HG03520 (cell line): ENCODE measurements around the gene GATA3.

Experiments used
- ATAC-seq: cut with Tn5 transposase; IDR thresholded peaks from one replicate; pipeline ENCODE4 v1.9.1; 2021; ENCODE audit warnings: mild to moderate bottlenecking, moderate library complexity; ENCODE audit not compliant: unreplicated experiment

Gene GATA3

GRCh38 chr10:8092428-8092827 lies 37.9 kb downstream of the GATA3 start:
- ATAC-seq = no peak

GRCh38 chr10:8095959-8096358 lies 41.5 kb downstream of the GATA3 start:
- ATAC-seq = no peak

GRCh38 chr10:8096931-8097330 lies 42.4 kb downstream of the GATA3 start:
- no peak for ATAC-seq

GRCh38 chr10:8100366-8100765 lies 45.9 kb downstream of the GATA3 start:
- no peak for ATAC-seq

- ATAC-seq = peak; percentile 82
Observed at GRCh38 chr10:8102708-8103401, 48.4 kb downstream of the GATA3 start.

- ATAC-seq = no peak
Observed at GRCh38 chr10:8103543-8103942, 49.1 kb downstream of the GATA3 start.

- no peak for ATAC-seq
Observed at GRCh38 chr10:8104005-8104404, 49.5 kb downstream of the GATA3 start.

- ATAC-seq = no peak
Observed at GRCh38 chr10:8104721-8105120, 50.2 kb downstream of the GATA3 start.

GRCh38 chr10:8105932-8106331 lies 51.4 kb downstream of the GATA3 start:
- no peak for ATAC-seq

- ATAC-seq = no peak
Observed at GRCh38 chr10:8112230-8112905, 57.9 kb downstream of the GATA3 start.

- ATAC-seq = no peak
Observed at GRCh38 chr10:8112942-8113442, 58.5 kb downstream of the GATA3 start.

GRCh38 chr10:8113616-8114015 lies 59.1 kb downstream of the GATA3 start:
- ATAC-seq = no peak

GRCh38 chr10:8114741-8115617 lies 60.5 kb downstream of the GATA3 start:
- ATAC-seq = no peak

- ATAC-seq = no peak
Observed at GRCh38 chr10:8115618-8115980, 61.1 kb downstream of the GATA3 start.

GRCh38 chr10:8116474-8116873 lies 62.0 kb downstream of the GATA3 start:
- ATAC-seq = no peak

- ATAC-seq = no peak
Observed at GRCh38 chr10:8116926-8117493, 62.5 kb downstream of the GATA3 start.

GRCh38 chr10:8121201-8121890 lies 66.9 kb downstream of the GATA3 start:
- no peak for ATAC-seq

GRCh38 chr10:8122611-8123369 lies 68.3 kb downstream of the GATA3 start:
- ATAC-seq = no peak

GRCh38 chr10:8124436-8124835 lies 69.9 kb downstream of the GATA3 start:
- no peak for ATAC-seq
